COLO668 (cell line): ENCODE measurements around the gene LOC101059915.
"Not testable (repeated sequence)": the region's sequence is repeated elsewhere in the genome, so short reads cannot be mapped to it uniquely, and the experiment has no call there.

Experiments
- DNase-seq: peaks from one replicate; lab custom pipeline; 2025; ENCODE audit not compliant: unreplicated experiment; lab: John Stamatoyannopoulos, UW

LOC101059915 gene

GRCh38 chrX:71638409-71638808, 28.9 kb upstream of the LOC101059915 start:
- DNase-seq, result no peak

- DNase-seq, result no peak
Observed at GRCh38 chrX:71640002-71640401, 27.3 kb upstream of the LOC101059915 start.

- DNase-seq, result not testable (repeated sequence)
Observed at GRCh38 chrX:71644406-71644805, 22.9 kb upstream of the LOC101059915 start.

- DNase-seq, result no peak
Observed at GRCh38 chrX:71650333-71650969, 16.9 kb upstream of the LOC101059915 start.

GRCh38 chrX:71652405-71652804, 14.9 kb upstream of the LOC101059915 start:
- peak; percentile 21 for DNase-seq

GRCh38 chrX:71653344-71653743, 14.0 kb upstream of the LOC101059915 start:
- no peak for DNase-seq

GRCh38 chrX:71657267-71657666, 10.1 kb upstream of the LOC101059915 start:
- no peak for DNase-seq

GRCh38 chrX:71659342-71659741, 8.0 kb upstream of the LOC101059915 start:
- DNase-seq, result no peak

- no peak for DNase-seq
Observed at GRCh38 chrX:71659959-71660358, 7.4 kb upstream of the LOC101059915 start.

- DNase-seq, result no peak
Observed at GRCh38 chrX:71660562-71661416, 6.6 kb upstream of the LOC101059915 start.

GRCh38 chrX:71661919-71662318, 5.4 kb upstream of the LOC101059915 start:
- no peak for DNase-seq

- not testable (repeated sequence) for DNase-seq
Observed at GRCh38 chrX:71662654-71663053, 4.7 kb upstream of the LOC101059915 start.

GRCh38 chrX:71663238-71663637, 4.1 kb upstream of the LOC101059915 start:
- DNase-seq, result not testable (repeated sequence)

- peak; percentile 8 for DNase-seq
Observed at GRCh38 chrX:71664202-71664601, 3.1 kb upstream of the LOC101059915 start.

GRCh38 chrX:71664889-71665491, 2.4 kb upstream of the LOC101059915 start:
- no peak for DNase-seq

GRCh38 chrX:71665747-71666146, 1.6 kb upstream of the LOC101059915 start:
- no peak for DNase-seq

GRCh38 chrX:71666240-71667223, 814 bp upstream of the LOC101059915 start:
- no peak for DNase-seq

GRCh38 chrX:71668248-71668595, 876 bp downstream of the LOC101059915 start:
- no peak for DNase-seq

- DNase-seq, result no peak
Observed at GRCh38 chrX:71669492-71669891, 2.1 kb downstream of the LOC101059915 start.

- DNase-seq, result peak; percentile 4
Observed at GRCh38 chrX:71669947-71670346, 2.6 kb downstream of the LOC101059915 start.
